Renal cortical epithelial cell (primary cell): ENCODE results near the gene NKAPL. TPM values are rescaled to one million over a fixed set of nuclear protein-coding genes. Genes with fewer than 3 reads are reported as not detected.
"Not testable (repeated sequence)": the region's sequence is repeated elsewhere in the genome, so short reads cannot be mapped to it uniquely, and the experiment has no call there.

ENCODE experiments used
- DNase-seq: peaks from one replicate; pipeline ENCODE4 v3.0.0-alpha.2; 2011; ENCODE audit warnings: low read depth
- total RNA-seq: library from RNA; depleted of rRNA; stranded (reverse); fragments of >200 nt; gene quantifications from 2 replicates; pipeline ENCODE4 v1.2.3, GENCODE V29; 2014

The NKAPL gene
- total RNA-seq, 1 donor from 2014 or later, result 0.15 TPM

DNA sequence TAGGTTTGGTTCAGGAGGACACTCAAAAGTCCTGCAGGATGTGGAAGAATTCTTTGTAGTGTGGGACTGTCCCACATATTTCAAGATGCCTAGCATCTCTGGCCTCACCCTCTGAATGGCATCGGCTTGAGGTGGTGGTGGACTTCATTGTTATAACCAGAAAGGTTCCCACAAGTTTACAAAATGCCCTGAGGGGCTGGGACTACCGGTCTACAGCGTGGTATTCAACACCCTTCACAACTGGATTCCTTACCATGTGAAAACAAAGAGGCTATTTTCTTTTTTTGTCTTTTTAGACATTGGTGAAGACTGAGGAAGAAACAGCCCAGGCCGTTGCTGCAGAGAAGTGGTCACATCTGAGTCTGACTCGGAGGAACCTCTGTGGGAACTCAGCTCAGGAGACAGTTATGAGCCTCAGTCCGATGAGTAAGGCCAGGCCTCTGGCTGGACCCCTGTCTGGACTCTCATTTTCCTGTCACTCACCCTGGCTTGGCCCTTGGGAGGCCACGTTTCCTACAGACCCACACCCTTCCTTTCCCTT is 37.5 kb downstream of the NKAPL start:
- no peak for DNase-seq

DNA sequence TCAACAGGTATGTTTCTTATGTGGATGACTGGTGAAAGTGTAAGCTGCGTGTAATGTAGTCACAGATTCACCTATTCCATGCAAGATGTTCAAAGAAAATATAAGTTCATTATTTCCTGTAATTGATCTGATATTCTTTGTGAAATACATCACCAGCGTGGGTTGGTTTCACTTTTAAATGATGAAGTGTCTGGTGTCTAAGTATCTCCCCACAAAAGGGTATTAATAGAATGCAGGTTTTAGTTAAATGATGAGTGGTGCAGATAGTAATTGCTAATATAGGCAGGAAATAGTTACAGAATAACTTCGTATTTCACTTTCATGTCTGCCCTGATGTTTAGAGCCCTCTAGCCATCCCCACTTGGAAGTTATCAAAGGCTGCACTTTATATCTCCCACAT is 44.5 kb downstream of the NKAPL start:
- no peak for DNase-seq

DNA sequence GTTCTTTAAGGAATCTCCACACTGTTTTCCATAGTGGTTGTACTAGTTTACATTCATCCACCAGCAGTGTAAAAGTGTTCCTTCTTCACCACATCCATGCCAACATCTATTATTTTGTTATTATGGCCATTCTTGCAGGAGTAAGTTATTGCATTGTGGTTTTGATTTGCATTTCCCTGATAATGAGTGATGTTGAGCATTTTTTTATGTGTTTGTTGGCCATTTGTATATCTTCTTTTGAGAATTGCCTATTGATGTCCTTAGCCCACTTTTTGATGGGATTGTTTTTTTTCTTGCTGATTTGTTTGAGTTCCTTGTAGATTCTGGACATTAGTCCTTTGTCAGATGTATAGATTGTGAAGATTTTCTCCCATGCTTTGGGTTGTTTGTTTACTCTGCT is 47.3 kb downstream of the NKAPL start:
- DNase-seq, result not testable (repeated sequence)

Other genes with a start within 250 kb of the NKAPL start
- 2.4 and 3.5 TPM in 2 replicates for gene ZNF165, start 178.7 kb upstream of the NKAPL start, total RNA-seq
- 8.0 and 8.7 TPM in 2 replicates for gene ZSCAN16, start 134.7 kb upstream of the NKAPL start, total RNA-seq
- gene ZKSCAN8, start 117.4 kb upstream of the NKAPL start, total RNA-seq, result 7.6 and 33.1 TPM in 2 replicates
- gene ZSCAN9, start 34.0 kb upstream of the NKAPL start, total RNA-seq, result 16.3 and 23.7 TPM in 2 replicates
- gene ZKSCAN4, start 7.0 kb upstream of the NKAPL start, total RNA-seq, result 6.1 and 8.1 TPM in 2 replicates
- gene ZSCAN26, start 7.8 kb downstream of the NKAPL start, total RNA-seq, result 10.1 and 27.0 TPM in 2 replicates
- gene PGBD1, start 22.3 kb downstream of the NKAPL start, total RNA-seq, result 5.7 and 7.6 TPM in 2 replicates
- gene ZSCAN31, start 76.9 kb downstream of the NKAPL start, total RNA-seq, result 3.3 and 10.8 TPM in 2 replicates
- gene ZKSCAN3, start 90.7 kb downstream of the NKAPL start, total RNA-seq, result 3.6 and 11.3 TPM in 2 replicates
- gene ZSCAN12, start 140.4 kb downstream of the NKAPL start, total RNA-seq, result 5.9 and 12.8 TPM in 2 replicates
- 1.9 and 10.0 TPM in 2 replicates for gene ZSCAN23, start 184.2 kb downstream of the NKAPL start, total RNA-seq